Left ventricle myocardium inferior (tissue), 1 donor: ENCODE measurements around the gene FAXC. TPM values are rescaled to one million over a fixed set of nuclear protein-coding genes. Genes with fewer than 3 reads are reported as not detected.

Experiments used
- DNase-seq: peaks from one replicate; pipeline ENCODE4 v3.0.0-alpha.2; 2020
- H3K27ac ChIP-seq: fragments of 200-600 bp; replicated peaks from 2 replicates; pipeline ENCODE4 v1.8.0; 2021
- H3K27me3 ChIP-seq: fragments of 200-600 bp; 2 replicates; pipeline ENCODE4 v1.8.0; 2021; ENCODE audit warnings: low read depth
- H3K36me3 ChIP-seq: fragments of 200-600 bp; 2 replicates; pipeline ENCODE4 v1.8.0; 2021
- H3K4me1 ChIP-seq: fragments of 200-600 bp; 2 replicates; pipeline ENCODE4 v1.8.0; 2021
- H3K4me3 ChIP-seq: fragments of 200-600 bp; 2 replicates; pipeline ENCODE4 v1.8.0; 2021; ENCODE audit warnings: mild to moderate bottlenecking, moderate library complexity
- H3K9me3 ChIP-seq: fragments of 200-600 bp; replicated peaks from 2 replicates; pipeline ENCODE4 v1.8.0; 2021
- intact Hi-C: fragments of 100-400 bp; cut with micrococcal nuclease; formaldehyde crosslinking; loops from one replicate; pipeline ENCODE4 v1.11.0; 2022
- total RNA-seq: library from RNA; stranded (reverse); fragmentation: NEBNext Ultra II Directional; extraction: Animal tissue kit (Norgen Biotek cat#: 25700); gene quantifications from one replicate; pipeline ENCODE4 v1.2.1, GENCODE V29; 2021
- TF ChIP-seq, protein P1 (sequence below): fragments of 200-600 bp; IDR thresholded peaks from 2 replicates; pipeline ENCODE4 v1.8.0; 2021; ENCODE audit warnings: antibody characterized with exemption, mild to moderate bottlenecking, borderline replicate concordance
- donor health status: DM: no; HTN: yes; CAD: no; lungs with severe emphysema.

The FAXC gene
- total RNA-seq, 1 donor from 2014 or later = 0.49 TPM

DNA sequence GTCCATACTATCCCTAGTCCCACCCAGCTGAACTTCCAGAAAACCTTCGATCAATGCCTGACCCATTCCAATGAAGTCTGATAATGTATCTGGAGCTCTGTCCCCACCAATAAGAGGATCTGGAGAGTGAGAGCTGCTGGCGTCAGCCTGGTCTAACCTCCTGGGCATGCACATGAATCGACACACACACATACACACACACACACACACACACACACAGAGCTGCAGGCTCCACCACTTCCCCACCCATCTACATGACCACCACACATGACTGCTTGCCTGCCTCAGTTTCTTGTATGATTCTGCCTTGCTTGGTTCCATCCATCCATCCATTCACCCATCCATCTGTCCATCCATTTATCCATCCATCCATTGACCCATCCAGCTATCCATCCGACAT, 60.8 kb downstream of the FAXC start:
- Histone ChIP-seq H3K4me1 (no peaks in the 10 kb centered on the region), H3K27me3 (peaks cover 6% of the 10 kb centered on the region), H3K4me3 (no peak overlapping the region), H3K36me3 (no peaks in the 10 kb centered on the region), H3K27ac (no peak overlapping the region), H3K9me3 (no peaks in the 10 kb centered on the region)
- DNase-seq = no peak
- intact Hi-C loops = no loop called here
- TF ChIP-seq, protein P1, sequence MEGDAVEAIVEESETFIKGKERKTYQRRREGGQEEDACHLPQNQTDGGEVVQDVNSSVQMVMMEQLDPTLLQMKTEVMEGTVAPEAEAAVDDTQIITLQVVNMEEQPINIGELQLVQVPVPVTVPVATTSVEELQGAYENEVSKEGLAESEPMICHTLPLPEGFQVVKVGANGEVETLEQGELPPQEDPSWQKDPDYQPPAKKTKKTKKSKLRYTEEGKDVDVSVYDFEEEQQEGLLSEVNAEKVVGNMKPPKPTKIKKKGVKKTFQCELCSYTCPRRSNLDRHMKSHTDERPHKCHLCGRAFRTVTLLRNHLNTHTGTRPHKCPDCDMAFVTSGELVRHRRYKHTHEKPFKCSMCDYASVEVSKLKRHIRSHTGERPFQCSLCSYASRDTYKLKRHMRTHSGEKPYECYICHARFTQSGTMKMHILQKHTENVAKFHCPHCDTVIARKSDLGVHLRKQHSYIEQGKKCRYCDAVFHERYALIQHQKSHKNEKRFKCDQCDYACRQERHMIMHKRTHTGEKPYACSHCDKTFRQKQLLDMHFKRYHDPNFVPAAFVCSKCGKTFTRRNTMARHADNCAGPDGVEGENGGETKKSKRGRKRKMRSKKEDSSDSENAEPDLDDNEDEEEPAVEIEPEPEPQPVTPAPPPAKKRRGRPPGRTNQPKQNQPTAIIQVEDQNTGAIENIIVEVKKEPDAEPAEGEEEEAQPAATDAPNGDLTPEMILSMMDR = no peak

DNA sequence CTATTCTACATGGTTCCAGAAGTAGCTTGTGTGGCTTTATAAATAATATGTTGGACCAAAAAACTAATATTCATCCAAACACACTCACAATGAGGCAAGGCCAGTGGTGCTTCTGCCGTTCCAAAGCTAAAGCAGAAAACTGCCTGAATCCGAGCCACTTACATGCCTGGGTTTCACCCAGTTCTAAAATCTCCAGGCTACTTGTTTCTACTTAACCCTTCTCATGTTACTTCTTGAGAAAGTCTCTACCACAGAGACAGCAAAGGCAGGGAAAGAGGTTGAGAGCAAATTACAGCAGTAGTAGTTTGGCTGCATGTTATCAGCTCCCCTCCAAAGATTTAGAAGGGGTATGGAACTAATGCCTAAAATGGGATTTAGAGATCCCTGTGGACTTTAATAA, 62.0 kb downstream of the FAXC start:
- intact Hi-C loops = no loop called here
- Histone ChIP-seq H3K36me3 (no peaks in the 10 kb centered on the region), H3K4me3 (no peak overlapping the region), H3K9me3 (no peaks in the 10 kb centered on the region), H3K27me3 (peaks cover 6% of the 10 kb centered on the region), H3K4me1 (no peaks in the 10 kb centered on the region), H3K27ac (no peak overlapping the region)
- TF ChIP-seq, protein P1 = no peak
- no peak for DNase-seq

DNA sequence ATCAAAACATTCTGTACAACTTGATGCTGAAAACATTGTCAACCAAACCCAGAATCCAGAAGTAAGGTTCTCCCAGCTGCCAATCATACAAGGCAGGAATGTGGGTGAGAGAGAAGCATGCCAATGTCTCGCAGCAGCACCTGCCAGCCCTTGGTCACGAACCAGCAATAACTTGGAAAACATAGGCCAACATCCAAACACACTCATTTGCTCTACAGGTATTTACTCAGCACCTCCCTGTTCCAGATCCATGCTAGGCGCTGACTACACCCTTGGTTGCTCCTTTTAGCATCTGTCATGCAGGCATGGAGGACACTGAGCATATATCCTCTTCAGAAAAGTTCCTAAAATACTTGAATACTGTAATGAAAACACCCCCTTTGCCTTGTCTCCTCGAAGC, 63.6 kb downstream of the FAXC start:
- Histone ChIP-seq H3K36me3 (no peaks in the 10 kb centered on the region), H3K27ac (no peak overlapping the region), H3K27me3 (peaks cover 5% of the 10 kb centered on the region), H3K4me1 (no peaks in the 10 kb centered on the region), H3K9me3 (no peaks in the 10 kb centered on the region), H3K4me3 (no peak overlapping the region)
- DNase-seq = no peak
- intact Hi-C loops = no loop called here
- TF ChIP-seq, protein P1 = no peak

DNA sequence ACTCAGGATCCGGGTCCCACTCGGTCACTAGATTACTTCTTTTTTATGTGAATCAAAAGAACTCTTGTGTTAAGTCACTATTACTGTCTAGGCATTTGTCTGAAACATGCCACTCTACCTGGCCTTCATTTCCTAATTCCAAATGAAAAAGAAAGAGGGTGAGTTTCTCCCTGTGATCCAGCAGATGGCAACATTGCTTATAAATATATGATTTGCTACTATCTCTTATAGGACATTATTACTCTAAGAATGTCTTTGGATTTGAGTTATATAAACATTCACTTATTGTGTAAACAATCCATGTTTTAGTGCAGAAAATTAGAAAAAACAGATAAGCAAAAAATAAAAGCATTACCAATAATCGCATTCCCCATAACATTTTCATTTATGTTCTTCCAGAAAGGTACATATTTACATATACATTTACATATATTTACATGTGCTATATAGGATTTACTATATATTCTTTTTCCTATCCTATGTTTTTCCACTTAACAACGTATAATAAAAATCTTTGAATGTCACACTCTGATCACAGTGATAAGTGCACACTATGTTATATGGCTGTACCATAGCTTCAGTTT, 66.9 kb downstream of the FAXC start:
- H3K27me3 ChIP-seq = peaks cover under 1% of the 10 kb centered on the region
- DNase-seq = no peak
- H3K9me3 ChIP-seq = no peaks in the 10 kb centered on the region
- no peak overlapping the region for H3K27ac ChIP-seq
- H3K4me1 ChIP-seq = no peaks in the 10 kb centered on the region
- no peak overlapping the region for H3K4me3 ChIP-seq
- intact Hi-C loops = no loop called here
- H3K36me3 ChIP-seq = no peaks in the 10 kb centered on the region
- TF ChIP-seq, protein P1 = peak; percentile 49

DNA sequence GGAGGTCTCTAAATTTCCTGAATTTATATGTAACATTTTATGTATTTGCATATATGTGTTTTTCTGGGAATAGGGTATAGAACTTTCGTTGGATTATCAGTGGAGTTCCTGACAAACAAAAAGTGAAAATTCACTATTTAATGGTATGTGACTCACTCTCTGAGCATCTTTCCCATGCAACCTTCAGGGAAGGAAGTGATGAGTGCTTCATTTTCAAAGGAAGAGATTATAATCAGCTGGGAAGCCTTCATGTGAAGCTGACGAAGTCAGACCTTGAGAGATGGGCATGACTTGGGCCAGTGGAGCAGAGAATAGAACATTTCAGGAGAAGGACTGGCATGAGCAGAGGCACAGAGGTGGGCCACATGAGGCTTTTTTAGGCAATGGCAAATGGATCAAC, 72.7 kb downstream of the FAXC start:
- Histone ChIP-seq H3K9me3 (no peaks in the 10 kb centered on the region), H3K4me3 (no peak overlapping the region), H3K27ac (no peak overlapping the region), H3K27me3 (peaks cover 30% of the 10 kb centered on the region), H3K36me3 (no peaks in the 10 kb centered on the region), H3K4me1 (no peaks in the 10 kb centered on the region)
- TF ChIP-seq, protein P1 = no peak
- intact Hi-C loops = no loop called here
- no peak for DNase-seq
